Ascending aorta (tissue), 2 donors: Measurements from ENCODE around the gene MGAT3. TPM values are rescaled to one million over a fixed set of nuclear protein-coding genes. Genes with fewer than 3 reads are reported as not detected.

Source experiments
- DNase-seq, 2 donors: peaks; one replicate each; pipeline ENCODE4 v3.0.0-alpha.2; 2019; ENCODE audit warnings: low spot score in 2 of 2
- H3K27ac ChIP-seq, 2 donors: fragments of 200-600 bp; sonication (generic); one replicate each; pipeline ENCODE4 v1.5.1; 2016 to 2017; ENCODE audit warnings: mild to moderate bottlenecking in 1 of 2
- H3K27me3 ChIP-seq: fragments of 200-600 bp; sonication (generic); one replicate; pipeline ENCODE4 v1.5.1; 2017
- H3K36me3 ChIP-seq, 2 donors: fragments of 200-600 bp; sonication (generic); one replicate each; pipeline ENCODE4 v1.5.1; 2016
- H3K4me1 ChIP-seq, 2 donors: fragments of 200-600 bp; sonication (generic); one replicate each; pipeline ENCODE4 v1.5.1; 2016 to 2017; ENCODE audit warnings: mild to moderate bottlenecking in 1 of 2
- H3K4me3 ChIP-seq, 2 donors: fragments of 200-600 bp; sonication (generic); one replicate each; pipeline ENCODE4 v1.5.1; 2016 to 2017; ENCODE audit warnings: mild to moderate bottlenecking in 1 of 2
- H3K9me3 ChIP-seq, 2 donors: fragments of 200-600 bp; sonication (generic); one replicate each; pipeline ENCODE4 v1.5.1; 2016
- CTCF ChIP-seq, 3 experiments: fragments of 200-600 bp in 2 of 3; fragments of 450-650 bp in 1 of 3; sonication (generic) in 2 of 3; IDR thresholded peaks; one replicate each; pipeline ENCODE4 v1.5.1; 2016 to 2019; ENCODE audit warnings: antibody characterized with exemption in 3 of 3, mild to moderate bottlenecking in 1 of 3, moderate library complexity in 1 of 3
- intact Hi-C: fragments of 100-400 bp; cut with DNase I; formaldehyde crosslinking; loops from one replicate; pipeline ENCODE4 v1.15.1; 2023
- total RNA-seq: library from RNA; depleted of rRNA; stranded (reverse); fragments of >200 nt; gene quantifications from one replicate; pipeline ENCODE4 v1.1.0, GENCODE V29; 2016

The MGAT3 gene
- total RNA-seq, 1 donor from 2014 or later: 9.8 TPM

GRCh38 chr22:39512026-39512425, 55.2 kb downstream of the MGAT3 start:
- H3K27ac ChIP-seq: no peak overlapping the region
- H3K4me3 ChIP-seq: no peak overlapping the region
- no peaks in the 10 kb centered on the region for H3K9me3 ChIP-seq
- H3K27me3 ChIP-seq: no peaks in the 10 kb centered on the region
- H3K4me1 ChIP-seq: no peaks in the 10 kb centered on the region
- peaks cover 59 to 91% of the 10 kb centered on the region in 2 donors for H3K36me3 ChIP-seq
- TF ChIP-seq CTCF (IDR thresholded peaks at IDR 0.05): no peak
- intact Hi-C loops: no loop called here
- DNase-seq: no peak

- TF ChIP-seq CTCF (IDR thresholded peaks at IDR 0.05): no peak
- no peak overlapping the region for H3K4me3 ChIP-seq
- H3K9me3 ChIP-seq: no peaks in the 10 kb centered on the region
- no peak for DNase-seq
- no peaks in the 10 kb centered on the region for H3K27me3 ChIP-seq
- peaks cover 51 to 81% of the 10 kb centered on the region in 2 donors for H3K36me3 ChIP-seq
- intact Hi-C loops: no loop called here
- H3K27ac ChIP-seq: no peak overlapping the region
- H3K4me1 ChIP-seq: peaks cover under 1 to 6% of the 10 kb centered on the region in 2 donors
Observed at GRCh38 chr22:39513791-39514190, 57.0 kb downstream of the MGAT3 start.

- intact Hi-C loops: no loop called here
- Histone ChIP-seq H3K27me3 (no peaks in the 10 kb centered on the region), H3K4me3 (no peak overlapping the region), H3K27ac (no peak overlapping the region), H3K9me3 (no peaks in the 10 kb centered on the region), H3K36me3 (peaks cover 50 to 74% of the 10 kb centered on the region in 2 donors), H3K4me1 (peaks cover 5 to 12% of the 10 kb centered on the region in 2 donors)
- TF ChIP-seq CTCF (IDR thresholded peaks at IDR 0.05): peak; percentile 53 to 65 (median 57)
- DNase-seq: no peak
Observed at GRCh38 chr22:39514373-39514973, 57.7 kb downstream of the MGAT3 start.

- no peak for TF ChIP-seq CTCF (IDR thresholded peaks at IDR 0.05)
- H3K4me1 ChIP-seq: peaks cover 5 to 12% of the 10 kb centered on the region in 2 donors
- H3K27me3 ChIP-seq: no peaks in the 10 kb centered on the region
- DNase-seq: no peak
- H3K4me3 ChIP-seq: no peak overlapping the region
- intact Hi-C loops: loop anchor here (5.0 kb wide), 1 partner anchor 83 kb away; no protein-coding TSS in a partner anchor
- H3K9me3 ChIP-seq: no peaks in the 10 kb centered on the region
- peaks cover 48 to 64% of the 10 kb centered on the region in 2 donors for H3K36me3 ChIP-seq
- no peak overlapping the region for H3K27ac ChIP-seq
Observed at GRCh38 chr22:39515266-39516050, 58.6 kb downstream of the MGAT3 start.

- H3K4me1 ChIP-seq: peaks cover 10 to 16% of the 10 kb centered on the region in 2 donors
- DNase-seq: no peak
- no peak for TF ChIP-seq CTCF (IDR thresholded peaks at IDR 0.05)
- no peaks in the 10 kb centered on the region for H3K27me3 ChIP-seq
- peaks cover 51 to 61% of the 10 kb centered on the region in 2 donors for H3K36me3 ChIP-seq
- no peaks in the 10 kb centered on the region for H3K9me3 ChIP-seq
- intact Hi-C loops: loop anchor here (5.0 kb wide), 1 partner anchor 85 kb away; no protein-coding TSS in a partner anchor
- no peak overlapping the region for H3K4me3 ChIP-seq
- no peak overlapping the region for H3K27ac ChIP-seq
Observed at GRCh38 chr22:39517470-39517869, 60.7 kb downstream of the MGAT3 start.
